Measurements from ENCODE around the gene PSMA3.

Gene PSMA3

DNA sequence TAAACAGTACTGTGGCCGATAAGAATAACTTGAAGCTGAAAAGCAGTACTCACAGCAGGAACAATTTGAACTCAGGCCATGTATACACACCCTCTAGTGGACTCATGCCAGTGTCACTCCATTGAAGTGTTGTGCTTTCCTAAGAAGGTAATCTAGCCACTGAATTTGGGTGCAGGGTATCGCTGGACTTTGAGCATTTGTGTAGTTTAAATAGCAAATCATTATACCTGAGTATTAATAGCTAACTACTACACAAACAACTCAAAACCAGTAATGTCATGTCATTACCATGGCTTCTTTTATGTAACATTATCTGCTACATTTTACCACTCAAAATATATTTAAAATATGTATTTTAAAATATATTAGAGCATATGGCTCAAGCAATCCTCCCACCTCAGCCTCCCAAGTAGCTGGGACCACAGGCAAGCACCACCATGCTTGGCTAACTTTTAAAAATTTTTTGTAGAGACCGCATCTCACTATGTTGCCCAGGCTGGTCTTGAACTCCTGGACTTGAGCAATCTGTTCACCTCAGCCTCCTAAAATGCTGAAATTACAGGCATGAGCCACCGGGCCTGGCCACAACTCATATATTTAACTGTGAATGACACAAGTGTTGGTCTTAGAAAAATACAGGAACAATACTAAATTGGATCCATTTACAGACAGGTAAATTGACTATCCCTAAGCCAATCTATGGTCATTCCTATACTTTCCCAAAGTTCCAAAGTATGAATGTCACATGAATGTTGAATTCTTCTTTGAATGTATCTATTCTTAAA, 28.1 kb downstream of the PSMA3 start:
- DNase-seq: no peak

DNA sequence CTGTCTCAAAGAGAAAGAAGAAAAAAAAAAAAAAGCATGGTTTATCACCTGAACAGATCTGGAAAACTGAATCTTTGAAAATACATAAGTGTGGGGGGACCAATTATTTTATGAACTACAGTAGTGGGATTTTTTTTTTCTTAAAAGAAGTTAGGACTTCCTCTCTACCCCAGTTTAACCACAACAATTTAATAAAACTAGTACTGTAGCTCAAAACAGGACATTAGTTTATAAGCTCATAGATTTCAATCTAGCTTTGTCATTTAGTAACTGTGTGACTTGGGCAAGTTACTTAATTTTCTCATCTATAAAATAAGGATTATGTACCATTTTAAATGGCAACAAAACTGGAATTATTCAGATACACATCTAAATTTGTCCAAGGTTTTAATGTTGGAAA, 30.2 kb downstream of the PSMA3 start:
- DNase-seq: no peak

GRCh38 chr14:58275527-58276190, 31.0 kb downstream of the PSMA3 start:
- DNase-seq: no peak

GRCh38 chr14:58276208-58276607, 31.6 kb downstream of the PSMA3 start:
- no peak for DNase-seq

- DNase-seq: no peak
Observed at GRCh38 chr14:58278177-58278576, 33.5 kb downstream of the PSMA3 start.

DNA sequence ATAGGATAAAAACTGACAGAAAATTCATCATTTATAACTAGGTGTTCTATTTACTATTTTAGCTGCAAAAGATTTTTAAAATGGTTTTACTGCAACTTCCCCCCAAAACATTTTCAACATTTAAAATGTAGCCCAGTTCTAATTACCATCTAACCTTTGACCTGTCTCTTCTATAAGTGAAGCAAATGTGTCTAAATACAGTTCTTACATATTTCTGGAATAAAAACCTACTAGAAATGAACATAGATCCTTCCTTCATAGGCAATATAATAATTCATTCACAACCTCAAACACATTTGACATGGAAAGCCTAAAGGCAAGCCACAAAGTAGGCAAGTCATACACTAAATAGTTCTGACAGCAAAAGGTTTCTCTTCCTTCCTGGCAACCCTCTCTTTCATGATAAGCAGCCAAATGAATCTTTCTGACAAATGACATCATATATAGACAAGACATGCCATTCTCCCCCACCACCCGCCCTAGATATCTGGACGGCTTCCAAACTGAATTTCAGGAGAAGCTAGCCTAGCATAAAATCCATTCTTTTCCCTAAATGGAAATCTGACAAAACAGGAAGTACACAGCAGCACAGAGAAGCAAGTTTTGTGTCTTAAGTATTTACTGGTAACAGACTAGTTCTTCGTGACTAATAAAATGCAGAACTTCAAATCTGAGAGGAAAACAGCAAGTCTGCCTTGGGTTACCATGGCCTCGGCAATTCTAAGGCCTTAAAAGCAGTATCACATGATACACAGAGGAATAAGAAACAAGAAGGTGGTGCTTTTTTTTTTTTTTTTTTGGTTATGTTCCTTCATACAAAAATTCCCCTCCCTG, 36.5 kb downstream of the PSMA3 start:
- no peak for DNase-seq

GRCh38 chr14:58281969-58282368, 37.3 kb downstream of the PSMA3 start:
- DNase-seq: no peak

GRCh38 chr14:58282925-58283593, 38.4 kb downstream of the PSMA3 start:
- no peak for DNase-seq

DNA sequence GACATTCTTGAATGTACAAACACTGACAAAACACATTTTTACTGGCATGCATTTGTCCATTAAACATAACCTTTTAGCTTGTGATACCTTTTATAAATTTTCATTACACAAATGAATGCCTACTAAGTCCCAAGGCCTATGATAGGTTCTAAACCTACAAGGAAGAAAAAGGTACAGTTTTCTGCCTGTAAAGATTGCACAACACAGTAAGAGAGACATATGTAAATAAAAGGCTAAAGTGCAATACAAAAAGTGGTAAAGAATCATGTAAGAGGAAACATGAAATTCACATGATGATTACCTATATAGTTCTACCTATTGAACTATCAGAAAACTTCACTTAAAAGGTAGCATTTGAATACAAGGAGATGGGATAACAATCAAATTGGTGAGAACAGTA, 39.1 kb downstream of the PSMA3 start:
- DNase-seq: no peak

GRCh38 chr14:58285132-58285531, 40.5 kb downstream of the PSMA3 start:
- DNase-seq: no peak

DNA sequence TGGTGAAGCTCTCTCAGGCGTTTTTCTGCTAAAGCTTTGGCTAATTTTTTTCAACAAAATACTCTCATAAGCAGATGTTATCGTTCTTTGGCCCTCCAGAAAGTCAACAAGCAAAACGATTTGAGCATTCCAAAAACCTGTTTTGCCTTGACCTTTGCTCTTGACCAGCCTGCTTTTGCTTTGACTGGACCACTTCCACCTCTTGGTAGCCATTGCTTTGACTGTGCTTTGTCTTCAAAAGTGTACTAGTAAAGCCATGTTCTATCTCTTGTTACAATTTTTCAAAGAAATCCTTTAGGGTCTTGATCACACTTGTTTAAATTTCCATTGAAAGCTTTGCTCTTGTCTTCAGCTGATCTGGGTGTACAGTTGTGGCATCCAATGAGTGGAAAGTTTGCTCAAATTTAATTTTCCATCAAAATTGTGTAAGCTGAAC, 43.0 kb downstream of the PSMA3 start:
- no peak for DNase-seq

- DNase-seq: no peak
Observed at GRCh38 chr14:58288106-58288792, 43.6 kb downstream of the PSMA3 start.

- no peak for DNase-seq
Observed at GRCh38 chr14:58291646-58292045, 47.0 kb downstream of the PSMA3 start.

- DNase-seq: no peak
Observed at GRCh38 chr14:58292187-58292586, 47.5 kb downstream of the PSMA3 start.

DNA sequence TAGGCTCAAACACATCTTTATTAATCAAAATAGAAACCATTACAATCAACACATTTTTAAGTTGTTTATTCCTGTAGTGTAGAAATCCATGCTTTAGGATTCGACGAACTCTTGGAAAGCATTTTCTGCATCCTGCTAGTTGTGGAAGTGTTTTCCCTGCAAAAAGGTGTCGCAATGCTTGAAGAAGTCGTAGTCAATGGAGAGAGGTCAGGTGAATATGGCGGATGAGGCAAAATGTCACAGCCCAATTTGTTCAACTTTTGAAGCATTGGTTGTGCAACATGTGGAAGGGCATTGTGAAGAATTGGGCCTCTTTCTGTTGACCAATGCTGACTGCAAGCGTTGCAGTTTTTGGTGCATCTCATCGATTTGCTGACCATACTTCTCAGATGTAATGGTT, 49.6 kb downstream of the PSMA3 start:
- no peak for DNase-seq

GRCh38 chr14:58296726-58297125, 52.1 kb downstream of the PSMA3 start:
- no peak for DNase-seq

GRCh38 chr14:58297412-58297761, 52.7 kb downstream of the PSMA3 start:
- DNase-seq: no peak

DNA sequence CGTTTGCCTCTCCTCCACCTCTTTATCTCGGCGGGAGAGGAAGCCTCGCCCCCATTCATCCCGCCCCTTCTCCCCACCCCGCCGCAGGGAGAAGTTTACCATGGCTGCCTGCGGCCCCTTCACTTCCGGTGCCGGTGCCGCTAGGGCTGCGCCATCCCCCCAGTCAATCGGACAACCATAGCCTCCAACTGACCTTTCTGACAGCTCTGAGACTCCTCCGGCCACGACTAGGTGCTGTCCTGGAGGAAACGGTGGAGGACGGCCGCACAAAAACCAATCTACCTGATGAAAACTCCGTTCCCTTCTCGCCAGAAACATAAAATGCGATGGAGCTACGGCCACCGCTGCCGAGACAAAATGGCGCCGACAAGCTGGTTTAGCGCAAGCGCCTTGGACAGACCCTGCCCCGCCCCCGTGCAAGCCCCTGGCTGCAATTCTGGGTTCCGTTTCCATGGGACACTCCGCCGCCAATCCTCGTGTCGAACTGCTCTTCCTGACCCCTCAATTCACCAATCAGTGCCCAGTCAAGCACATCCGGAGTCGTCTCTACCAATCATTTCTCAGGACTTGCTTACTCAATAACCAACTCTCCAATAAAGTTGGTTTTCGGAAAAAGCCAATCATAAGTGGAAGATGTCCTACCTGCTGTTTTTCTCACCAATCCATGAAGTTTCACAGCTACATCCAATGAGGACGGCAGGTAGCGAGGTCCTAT, 53.3 kb downstream of the PSMA3 start:
- peak; percentile 98 to 99 for DNase-seq

GRCh38 chr14:58298477-58299400, 54.1 kb downstream of the PSMA3 start, which contains the start of gene ARID4A:
Gene ARID4A, plus strand, starts transcription at chr14:58298555. Its CDS starts 1,300 bp downstream, at chr14:58299855.
- DNase-seq: no peak
